Measurements from ENCODE around the gene INSR. TPM values are rescaled to one million over a fixed set of nuclear protein-coding genes. Genes with fewer than 3 reads are reported as not detected.
A peak's percentile ranks its signal among the peaks of the same experiment; 100 is the strongest.
"Not testable (repeated sequence)": the region's sequence is repeated elsewhere in the genome, so short reads cannot be mapped to it uniquely, and the experiment has no call there.

Gene INSR
- polyA plus RNA-seq, 3 donors: 26.6 to 37.0 (median 31.9) TPM

DNA sequence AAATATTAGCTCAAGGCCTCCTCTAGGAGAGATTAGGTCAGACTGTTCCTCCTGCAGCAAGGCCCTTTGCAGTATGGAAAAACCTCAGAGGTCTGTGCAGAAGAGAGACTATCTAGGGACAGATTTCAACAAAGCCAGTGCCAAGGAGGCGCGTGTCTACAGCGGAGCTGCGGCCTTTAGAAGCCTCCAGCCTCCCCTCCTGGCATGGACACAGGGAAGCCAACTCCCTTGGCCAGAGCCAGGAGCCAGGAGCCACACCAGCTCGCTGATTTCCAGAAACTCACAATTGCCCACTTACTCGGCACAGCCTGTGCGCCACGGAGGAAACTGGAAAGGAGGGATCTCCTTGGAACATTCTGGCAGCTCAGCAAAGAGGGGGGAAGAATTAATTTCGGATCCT lies 63.4 kb downstream of the INSR start:
- DNase-seq (ENCODE audit: extremely low read depth in 1 of 11, low read depth in 9 of 11, low spot score in 4 of 11): no peak

DNA sequence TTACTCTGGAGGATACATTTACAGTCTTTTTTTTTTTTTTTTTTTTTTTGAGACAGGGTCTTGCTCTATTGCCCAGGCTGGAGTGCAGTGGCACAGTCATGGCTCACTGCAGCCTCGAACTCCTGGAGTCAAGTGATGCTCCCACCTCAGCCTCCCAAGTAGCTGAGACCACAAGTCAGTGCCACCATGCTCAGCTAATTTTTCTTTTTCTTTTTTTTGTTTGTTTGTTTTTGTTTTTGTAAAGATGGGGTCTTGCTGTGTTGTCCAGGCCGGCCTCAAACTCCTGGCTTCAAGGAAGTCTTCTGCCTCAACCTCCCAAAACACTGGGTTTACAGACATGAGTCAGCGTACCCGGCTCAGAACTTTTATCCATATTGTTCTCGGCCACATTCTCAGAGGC lies 64.5 kb downstream of the INSR start:
- no peak for DNase-seq (ENCODE audit: extremely low read depth in 1 of 11, low read depth in 9 of 11, low spot score in 4 of 11)

DNA sequence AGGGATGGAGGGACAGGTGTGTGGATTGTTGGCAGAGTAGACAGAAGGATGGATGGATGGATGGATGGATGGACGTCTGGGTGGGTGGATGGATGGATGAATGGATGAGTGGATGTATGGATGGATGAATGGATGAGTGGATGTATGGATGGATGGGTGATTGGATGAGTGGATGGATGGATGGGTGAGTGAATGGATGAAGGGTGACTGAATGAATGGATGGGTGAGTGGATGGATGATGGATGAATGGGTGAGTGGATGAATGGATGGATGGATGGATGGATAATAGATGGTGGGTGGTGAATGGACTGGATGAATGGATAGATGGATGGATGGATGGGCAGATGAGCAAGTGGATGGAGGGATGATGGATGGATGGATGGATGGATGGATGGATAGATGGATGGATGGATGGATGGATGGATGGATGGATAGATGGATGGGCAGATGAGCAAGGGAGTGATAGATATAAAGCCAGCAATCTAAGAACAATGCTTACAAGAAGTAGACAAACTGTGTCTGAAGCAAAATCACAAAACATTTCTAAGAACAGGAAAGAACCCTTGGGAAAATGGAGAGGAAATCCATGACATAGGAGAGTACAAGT lies 65.2 kb downstream of the INSR start:
- DNase-seq (ENCODE audit: extremely low read depth in 1 of 11, low read depth in 9 of 11, low spot score in 4 of 11): no peak

DNA sequence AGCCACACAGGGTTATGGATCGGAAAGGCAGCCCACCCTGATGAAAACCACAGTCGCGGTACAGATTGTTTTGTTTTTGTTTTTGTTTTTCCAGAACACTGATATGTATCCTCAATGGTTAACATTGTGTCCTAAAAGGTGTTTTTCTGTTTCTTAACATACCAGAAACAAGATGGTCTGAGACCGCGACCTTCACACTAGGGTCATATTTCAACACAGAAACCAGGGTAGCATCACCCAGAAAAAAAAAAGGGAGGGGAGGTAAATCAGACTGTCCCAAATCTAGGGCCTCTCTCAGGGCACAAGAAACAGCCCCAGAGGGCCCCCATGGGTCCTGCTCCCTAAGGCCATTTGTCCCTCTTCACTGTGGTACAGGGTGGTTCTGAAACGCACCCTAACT lies 66.5 kb downstream of the INSR start:
- no peak for DNase-seq (ENCODE audit: extremely low read depth in 1 of 11, low read depth in 9 of 11, low spot score in 4 of 11)

DNA sequence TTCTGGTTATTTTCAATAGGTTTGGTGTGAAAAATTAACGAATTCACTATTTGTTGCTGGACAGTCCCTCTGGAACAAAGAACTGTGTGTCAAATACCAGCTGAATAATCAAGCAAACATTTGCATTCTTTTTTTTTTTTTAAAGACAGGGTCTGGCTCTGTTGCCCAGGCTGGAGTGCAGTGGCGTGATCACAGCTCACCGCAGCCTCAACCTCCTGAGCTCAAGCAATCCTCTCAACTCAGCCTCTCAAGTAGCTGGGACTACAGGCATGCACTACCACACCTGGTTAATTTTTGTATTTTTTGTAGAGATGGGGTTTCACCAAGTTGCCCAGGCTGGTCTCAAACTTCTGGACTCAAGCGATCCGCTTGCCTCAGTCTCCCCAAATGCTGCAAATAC lies 67.1 kb downstream of the INSR start:
- not testable (repeated sequence) for DNase-seq (ENCODE audit: extremely low read depth in 1 of 11, low read depth in 9 of 11, low spot score in 4 of 11)

DNA sequence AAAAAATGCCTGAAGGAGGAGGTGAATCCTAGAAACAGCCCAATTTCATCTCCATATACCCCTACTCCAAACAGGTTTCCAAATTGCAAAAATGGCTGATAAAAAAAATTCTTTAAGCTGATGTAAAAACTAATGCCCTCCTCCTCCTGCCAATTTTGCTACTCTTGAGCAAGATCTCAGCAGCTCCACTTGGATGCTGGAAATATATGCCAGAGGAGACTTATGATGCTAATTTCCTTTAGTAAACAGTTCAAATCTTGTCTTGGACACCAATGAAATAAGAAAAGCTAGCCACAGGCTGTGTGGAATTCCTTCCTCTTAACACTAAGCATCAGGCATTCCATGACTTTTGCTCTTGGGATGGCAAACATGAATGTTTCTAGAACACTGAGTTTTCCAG lies 67.5 kb downstream of the INSR start:
- no peak for DNase-seq (ENCODE audit: extremely low read depth in 1 of 11, low read depth in 9 of 11, low spot score in 4 of 11)

DNA sequence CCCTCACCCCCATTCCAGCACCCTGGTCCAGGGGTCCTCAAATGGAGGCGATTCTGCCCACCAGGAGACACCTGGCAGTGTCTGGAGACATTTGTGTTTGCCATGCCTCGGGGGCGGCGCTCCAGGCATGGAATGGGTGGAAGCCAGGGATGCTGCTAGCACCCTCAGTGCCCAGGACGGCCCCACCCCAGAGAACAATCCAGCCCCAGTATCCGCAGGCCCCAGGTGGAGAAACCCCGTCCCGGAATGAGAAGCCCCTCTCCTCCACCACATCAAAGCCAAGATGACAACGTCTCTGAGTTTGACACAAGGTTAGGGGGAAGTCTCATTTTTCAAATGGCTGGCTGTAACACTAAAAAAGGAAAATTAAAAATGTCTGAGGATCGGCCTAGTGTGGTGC lies 68.5 kb downstream of the INSR start:
- DNase-seq (ENCODE audit: extremely low read depth in 1 of 11, low read depth in 9 of 11, low spot score in 4 of 11): no peak

DNA sequence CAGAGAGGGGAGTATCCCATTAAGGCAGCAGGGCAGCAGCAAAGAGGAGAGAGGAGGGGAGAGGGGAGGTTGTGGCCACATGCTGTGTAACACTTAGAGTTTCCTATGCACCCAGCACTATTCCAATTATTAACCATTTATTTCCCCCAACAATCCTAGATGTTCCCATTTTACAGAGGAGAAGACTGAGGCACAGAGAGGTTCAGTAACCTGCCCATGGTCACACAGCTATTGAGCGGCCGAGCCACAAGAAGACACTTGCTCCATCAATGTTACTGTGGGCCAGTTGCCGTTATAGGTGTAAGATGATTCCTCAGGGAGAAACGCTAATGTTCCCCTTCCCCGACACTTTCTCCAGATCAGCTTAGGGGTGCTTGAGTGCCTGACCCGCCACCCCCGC lies 69.2 kb downstream of the INSR start:
- DNase-seq (ENCODE audit: extremely low read depth in 1 of 11, low read depth in 9 of 11, low spot score in 4 of 11): no peak

DNA sequence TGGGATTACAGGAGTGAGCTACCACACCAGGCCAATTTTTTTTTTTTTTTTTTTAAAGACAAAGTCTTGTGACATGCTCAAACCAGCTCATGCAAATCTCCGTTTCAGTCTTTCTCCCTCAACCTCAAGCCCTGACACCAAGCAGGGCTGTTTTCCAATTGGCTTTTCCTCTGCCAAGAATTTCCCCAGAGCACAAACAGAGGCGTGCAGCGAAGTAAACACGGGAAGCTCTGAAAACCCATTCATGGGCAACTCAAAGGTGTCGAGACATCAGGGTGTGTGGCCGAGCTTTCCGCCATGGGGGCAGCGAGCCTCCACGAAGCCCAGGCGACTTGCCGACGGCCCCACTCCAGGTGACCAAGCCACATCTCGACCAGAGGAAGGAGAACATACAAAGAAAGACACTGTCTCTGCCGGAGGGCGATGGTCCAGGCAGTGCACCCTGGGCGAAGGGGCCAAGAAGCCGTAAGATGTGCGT lies 70.0 kb downstream of the INSR start:
- no peak for DNase-seq (ENCODE audit: extremely low read depth in 1 of 11, low read depth in 9 of 11, low spot score in 4 of 11)

DNA sequence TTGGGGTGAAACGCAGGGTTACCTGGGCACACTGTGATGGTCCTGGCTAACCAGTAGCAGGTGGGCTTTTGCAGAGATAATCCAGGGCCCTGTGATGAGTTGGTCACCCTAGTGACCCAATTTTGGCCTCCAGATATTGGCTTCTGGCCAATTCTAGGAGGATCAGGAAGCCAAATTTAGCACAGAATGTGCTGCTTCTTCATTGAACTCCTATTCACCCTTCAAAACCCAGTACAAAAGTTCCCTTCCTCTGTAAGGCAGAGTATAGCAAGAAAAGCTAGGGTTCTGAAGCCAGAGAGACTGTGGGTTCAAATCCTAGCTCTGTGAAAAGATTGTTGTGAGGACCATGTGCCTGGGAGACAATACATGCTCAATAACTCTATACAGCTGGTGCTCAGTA lies 70.8 kb downstream of the INSR start:
- no peak for DNase-seq (ENCODE audit: extremely low read depth in 1 of 11, low read depth in 9 of 11, low spot score in 4 of 11)

DNA sequence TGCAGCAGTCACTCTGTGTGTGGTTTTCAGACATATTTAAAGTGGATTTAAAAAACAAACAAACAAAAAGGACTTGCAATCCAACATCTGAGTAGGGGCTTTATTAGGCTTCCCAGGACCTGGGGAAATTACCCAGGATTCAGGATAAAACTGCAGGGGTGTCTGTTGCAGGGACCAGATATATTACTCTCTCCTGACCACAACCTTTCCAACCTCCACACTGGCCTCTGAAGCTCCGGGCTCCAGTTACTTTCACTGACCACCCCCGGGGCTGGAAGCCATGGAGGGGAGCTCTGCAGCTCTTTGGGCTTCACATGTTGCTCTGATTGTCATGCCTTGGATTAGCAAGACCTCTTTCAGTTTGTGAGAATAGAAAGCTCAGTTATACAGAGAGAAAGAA lies 75.2 kb downstream of the INSR start:
- DNase-seq (ENCODE audit: extremely low read depth in 1 of 11, low read depth in 9 of 11, low spot score in 4 of 11): no peak

DNA sequence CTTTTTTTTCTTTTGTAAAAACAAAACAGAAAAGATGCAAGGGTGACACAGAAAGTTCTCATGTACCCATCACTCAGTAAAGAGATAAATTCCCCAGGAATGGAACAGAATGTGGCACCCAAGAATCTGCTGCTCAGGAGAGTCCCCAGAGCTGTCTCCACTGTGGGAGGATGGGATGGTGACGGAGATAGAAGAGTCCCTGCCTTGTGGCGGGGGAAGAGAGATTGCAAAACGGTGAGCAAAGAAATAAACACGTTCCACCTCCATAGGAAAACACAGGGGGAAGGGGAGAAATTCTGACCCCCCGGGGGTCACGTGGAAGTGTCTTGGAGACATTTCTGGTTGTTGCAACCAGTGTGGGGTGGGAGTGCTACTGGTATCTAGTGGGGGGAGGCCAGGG lies 76.4 kb downstream of the INSR start:
- DNase-seq (ENCODE audit: extremely low read depth in 1 of 11, low read depth in 9 of 11, low spot score in 4 of 11): no peak

DNA sequence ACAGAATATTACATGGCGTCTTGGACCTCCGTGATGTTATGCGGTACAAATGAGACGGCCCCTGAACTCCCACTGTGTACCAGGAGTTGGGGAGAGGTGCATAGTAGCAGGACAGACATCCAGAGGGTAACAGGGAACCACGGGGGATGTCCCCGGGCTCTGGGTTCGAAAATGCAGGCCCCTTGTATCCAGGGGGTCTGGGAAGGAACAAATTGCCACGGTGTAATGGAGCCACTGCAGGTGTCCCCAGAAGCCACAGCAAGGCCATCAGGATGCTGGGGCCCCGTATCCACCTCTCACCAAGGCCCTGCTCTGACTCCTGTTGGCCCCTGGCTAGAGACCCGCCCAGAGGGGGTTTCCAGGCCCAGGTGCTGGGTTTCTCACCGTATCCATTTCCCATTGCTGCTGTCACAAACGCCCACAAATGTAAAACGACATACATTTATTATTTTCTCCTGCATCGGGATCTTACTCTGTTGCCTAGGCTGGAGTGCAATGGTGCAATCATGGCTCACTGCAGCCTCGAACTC lies 77.8 kb downstream of the INSR start:
- DNase-seq (ENCODE audit: extremely low read depth in 1 of 11, low read depth in 9 of 11, low spot score in 4 of 11): no peak

DNA sequence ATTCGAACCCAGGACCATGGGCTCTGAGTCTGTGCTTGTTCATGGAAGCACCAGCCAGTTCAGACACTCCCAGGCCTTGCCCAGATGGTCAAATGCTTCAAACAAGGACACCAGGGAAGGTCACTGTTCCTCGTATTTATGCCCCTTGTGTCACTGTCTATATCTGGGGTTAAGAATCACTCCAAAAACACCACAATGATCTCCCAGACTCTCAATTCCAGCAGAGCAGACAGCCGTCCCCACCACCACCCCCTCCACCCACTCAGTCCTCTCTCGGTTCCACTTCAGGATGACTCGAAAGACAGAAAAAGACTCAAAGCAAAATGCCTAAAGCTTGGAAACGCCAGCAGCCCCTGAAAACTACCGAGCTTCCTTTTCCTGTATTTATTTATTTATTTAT lies 79.0 kb downstream of the INSR start:
- DNase-seq (ENCODE audit: extremely low read depth in 1 of 11, low read depth in 9 of 11, low spot score in 4 of 11): no peak

DNA sequence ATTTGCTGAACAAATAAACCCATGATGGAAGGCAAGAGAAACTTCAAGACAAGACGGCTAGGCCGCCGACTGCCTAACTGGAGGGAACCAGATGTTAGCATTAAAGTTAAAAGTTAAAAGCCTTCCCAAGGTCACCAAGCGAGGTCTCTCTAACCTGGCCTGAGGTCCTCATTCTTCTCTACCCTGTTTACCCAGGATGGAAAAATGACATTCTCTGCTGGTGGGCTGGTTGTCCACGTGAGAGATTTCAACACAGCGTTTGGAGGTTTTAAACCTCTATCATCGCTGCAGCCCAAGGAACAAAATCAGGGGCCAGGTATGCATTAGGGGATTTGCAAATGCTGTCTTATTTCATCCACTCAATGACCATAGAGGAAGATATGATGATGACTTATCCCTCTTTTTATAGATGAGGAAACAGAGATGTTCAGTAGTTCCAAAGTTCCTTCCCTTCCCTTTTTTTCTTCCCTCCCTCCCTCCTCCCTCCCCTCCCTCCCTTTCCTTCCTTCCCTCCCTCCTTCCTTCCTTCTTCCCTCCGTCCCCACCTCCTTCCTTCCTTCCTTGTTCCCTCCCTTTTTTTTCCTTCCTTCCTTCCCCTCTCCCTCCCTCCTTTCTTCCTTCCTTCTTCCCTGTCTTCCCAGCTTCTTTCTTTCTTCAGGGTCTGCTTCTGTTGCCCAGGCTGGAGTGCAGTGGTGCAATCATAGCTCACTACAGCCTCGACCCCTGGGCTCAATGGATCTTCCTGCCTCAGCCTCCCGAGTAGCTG lies 79.7 kb downstream of the INSR start:
- DNase-seq (ENCODE audit: extremely low read depth in 1 of 11, low read depth in 9 of 11, low spot score in 4 of 11): no peak

DNA sequence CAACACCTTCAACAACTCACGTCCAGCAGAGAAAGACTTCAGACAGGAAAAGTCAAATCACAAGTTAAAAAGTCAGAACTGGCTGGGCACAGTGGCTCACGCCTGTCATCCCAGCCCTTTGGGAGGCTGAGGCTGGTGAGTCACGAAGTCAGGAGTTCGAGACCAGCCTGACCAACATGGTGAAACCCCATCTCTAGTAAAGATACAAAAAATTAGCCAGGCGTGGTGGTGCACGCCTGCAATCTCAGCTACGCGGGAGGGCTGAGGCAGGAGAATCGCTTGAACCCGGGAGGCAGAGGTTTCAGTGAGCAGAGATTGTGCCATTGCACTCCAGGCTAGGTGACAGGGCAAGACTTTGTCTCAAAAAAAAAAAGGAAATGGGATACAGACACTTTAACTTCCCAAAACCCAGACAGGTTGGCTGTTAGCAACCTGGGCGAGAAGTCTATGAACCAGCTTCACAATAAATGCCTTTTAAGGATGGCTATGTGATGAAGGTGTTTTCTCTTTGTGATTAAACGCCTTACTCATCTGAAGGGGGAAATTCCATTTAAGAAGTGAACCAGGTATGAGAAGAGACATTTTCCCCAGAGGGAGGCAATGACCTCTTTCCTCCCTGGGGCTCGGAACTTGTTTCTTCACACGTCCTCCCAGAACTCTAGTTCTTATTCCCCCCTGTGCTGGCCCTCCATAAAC lies 80.4 kb downstream of the INSR start:
- DNase-seq (ENCODE audit: extremely low read depth in 1 of 11, low read depth in 9 of 11, low spot score in 4 of 11): no peak

DNA sequence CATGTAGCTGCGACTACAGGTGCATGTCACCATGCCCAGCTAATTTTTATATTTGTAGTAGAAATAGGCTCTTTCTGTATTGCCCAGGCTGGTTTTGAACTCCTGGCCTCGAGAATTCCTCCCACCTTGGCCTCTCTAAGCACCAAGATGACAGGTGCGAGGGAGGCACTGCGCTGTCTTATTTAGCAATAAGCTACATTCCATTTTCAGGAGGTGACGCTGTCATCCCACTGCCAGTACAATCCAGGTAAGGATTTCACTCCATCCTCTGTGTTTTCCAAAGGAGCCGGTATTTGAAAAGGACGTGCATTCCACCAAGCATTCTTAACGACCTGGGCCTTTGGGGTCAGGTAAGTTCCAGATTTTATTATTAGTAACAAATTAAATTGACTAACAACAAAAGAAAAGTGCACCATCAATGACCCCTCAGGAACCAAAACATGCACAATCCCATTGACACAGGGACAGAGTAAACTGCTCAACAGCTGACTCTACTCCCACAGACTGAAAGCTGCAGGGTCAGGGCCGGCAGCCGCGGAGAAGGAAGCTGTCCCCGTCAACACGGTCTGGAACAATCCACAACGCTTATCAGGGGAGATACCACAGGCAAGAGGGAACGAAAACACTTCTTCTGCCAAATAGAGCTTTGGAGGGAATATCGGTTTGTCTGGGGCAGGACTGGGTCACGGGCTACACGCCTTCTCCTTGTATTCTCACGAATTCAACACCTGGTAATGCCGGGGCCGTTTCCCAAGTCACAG lies 82.8 kb downstream of the INSR start:
- peak in 8 of 11 donors; percentile 58 to 74 (median 68) for DNase-seq (ENCODE audit: extremely low read depth in 1 of 11, low read depth in 9 of 11, low spot score in 4 of 11)

DNA sequence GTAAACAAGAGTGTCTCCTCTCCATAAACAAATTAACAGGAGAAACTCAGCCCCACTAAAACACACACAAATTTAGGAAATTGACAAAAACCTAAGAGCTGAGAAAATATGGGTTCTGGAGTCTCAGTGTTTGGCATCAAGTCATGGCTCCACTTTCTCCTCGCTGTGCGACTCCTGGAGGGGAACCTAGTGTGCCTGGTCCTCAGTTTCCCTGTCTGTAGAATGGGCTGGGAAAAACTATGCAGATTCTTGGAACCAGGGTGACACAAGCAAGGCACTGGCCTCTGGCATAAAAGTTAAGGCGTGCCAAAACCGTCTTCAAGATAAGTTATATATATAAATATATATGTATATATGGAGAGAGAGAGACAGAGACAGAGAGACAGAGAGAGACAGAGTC lies 83.9 kb downstream of the INSR start:
- no peak for DNase-seq (ENCODE audit: extremely low read depth in 1 of 11, low read depth in 9 of 11, low spot score in 4 of 11)

DNA sequence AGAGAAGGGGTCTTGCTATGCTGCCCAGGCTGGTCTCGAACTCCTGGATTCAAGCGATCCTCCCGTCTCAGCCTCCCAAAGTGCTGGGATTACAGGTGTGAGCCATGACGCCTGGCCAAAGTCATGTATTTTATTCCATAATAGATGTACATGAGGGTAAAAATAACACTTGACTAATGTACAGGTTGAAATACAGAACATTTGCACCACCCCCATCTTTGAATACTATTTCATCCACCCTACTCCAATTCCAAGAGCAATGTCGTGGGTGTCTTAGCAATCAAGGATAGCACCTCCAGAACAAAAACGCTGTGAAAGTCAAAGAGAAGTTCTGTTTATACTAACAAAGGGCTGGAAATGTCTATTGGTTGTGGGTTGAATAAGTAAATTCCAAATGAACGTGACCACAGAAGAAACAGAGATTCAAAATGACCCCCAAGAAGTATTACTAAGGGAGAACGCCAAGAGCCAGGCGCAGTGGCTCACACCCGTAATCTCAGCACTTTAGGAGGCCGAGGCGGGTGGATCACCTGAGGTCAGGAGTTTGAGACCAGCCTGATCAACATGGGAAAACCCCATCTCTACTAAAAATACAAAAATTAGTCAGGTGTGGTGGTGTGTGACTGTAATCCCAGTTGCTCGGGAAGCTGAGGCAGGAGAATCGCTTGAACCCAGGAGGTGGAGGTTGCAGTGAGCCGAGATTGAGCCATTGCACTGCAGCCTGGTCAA lies 84.5 kb downstream of the INSR start:
- DNase-seq (ENCODE audit: extremely low read depth in 1 of 11, low read depth in 9 of 11, low spot score in 4 of 11): not testable (repeated sequence)
